GM12878 (cell line): Measurements from ENCODE around the gene MAP3K5.

Source experiments
- CBX3 ChIP-seq: fragments of 200-600 bp; sonication (generic); IDR thresholded peaks from 2 replicates; pipeline ENCODE4 v1.6.1; 2016; ENCODE audit warnings: low read depth, borderline replicate concordance
- CHD1 ChIP-seq: IDR thresholded peaks from 2 replicates; pipeline ENCODE4 v1.6.1; 2012; ENCODE audit warnings: low read depth, low read length, improper control_type of control experiment
- CTCF ChIP-seq, 3 experiments: IDR thresholded peaks in 2 of 3; conservative IDR thresholded peaks in 1 of 3; 2 replicates each; pipeline ENCODE4 v1.5.1; 2011; ENCODE audit warnings: low read depth in 3 of 3, low read length in 3 of 3, mild to moderate bottlenecking in 3 of 3, control low read depth in 2 of 3, moderate library complexity in 2 of 3, inconsistent platforms in 1 of 3, mixed read lengths in 1 of 3; ENCODE audit not compliant: control insufficient read depth in 2 of 3, insufficient read depth in 1 of 3; ENCODE audit errors: extremely low read depth in 1 of 3
- EGR1 ChIP-seq, 2 experiments: IDR thresholded peaks; 1 replicate in 1 of 2; 2 replicates in 1 of 2; pipeline ENCODE4 v1.6.1; 2011 to 2012; ENCODE audit warnings: low read depth in 2 of 2, low read length in 2 of 2, borderline replicate concordance in 1 of 2, mild to moderate bottlenecking in 1 of 2, moderate library complexity in 1 of 2
- HDGF ChIP-seq: fragments of 450-650 bp; IDR thresholded peaks from 2 replicates; pipeline ENCODE4 v1.6.1; 2016; ENCODE audit warnings: antibody characterized with exemption
- NFIC ChIP-seq: IDR thresholded peaks from 2 replicates; pipeline ENCODE4 v1.6.1; 2012; ENCODE audit warnings: low read depth, mild to moderate bottlenecking, inconsistent platforms, low read length, moderate library complexity
- NRF1 ChIP-seq: conservative IDR thresholded peaks from 2 replicates; pipeline ENCODE4 v1.6.1; 2011; ENCODE audit warnings: mild to moderate bottlenecking, low read depth, low read length, improper control_type of control experiment

DNA sequence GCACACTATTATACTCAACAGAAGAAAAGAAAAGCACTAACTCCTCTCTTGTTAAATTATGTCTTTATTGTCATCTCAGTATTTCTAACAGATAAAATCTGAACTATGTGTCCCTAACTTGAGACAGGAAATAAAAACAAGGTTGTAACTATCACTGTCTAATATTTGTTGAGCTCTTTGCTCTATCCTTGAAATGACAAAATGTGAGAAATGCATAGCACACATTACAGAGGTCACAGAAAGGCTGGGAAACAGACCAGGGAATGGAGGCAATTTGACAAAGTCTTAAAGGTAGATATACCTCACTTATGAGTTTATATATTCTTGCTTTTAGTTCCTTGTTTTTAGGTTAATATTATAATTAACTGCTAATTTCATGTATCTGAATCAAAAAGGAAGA is 139.6 kb downstream of the MAP3K5 start:
- TF ChIP-seq CHD1: no peak
- no peak for TF ChIP-seq CBX3
- no peak for TF ChIP-seq HDGF
- TF ChIP-seq NRF1: no peak
- no peak for TF ChIP-seq CTCF (IDR thresholded peaks at IDR 0.05 in 2 of 3, conservative IDR thresholded peaks at IDR 0.05 in 1 of 3; ENCODE audit: control insufficient read depth in 2 of 3, extremely low read depth in 1 of 3, insufficient read depth in 1 of 3, low read depth in 3 of 3, low read length in 3 of 3)
- no peak for TF ChIP-seq NFIC
- no peak for TF ChIP-seq EGR1 (IDR thresholded peaks at IDR 0.05; ENCODE audit: borderline replicate concordance in 1 of 2, low read depth in 2 of 2, low read length in 2 of 2)
